NB4 (cell line): ENCODE data around the gene CRELD2.

ENCODE experiments used
- DNase-seq: peaks from one replicate; pipeline ENCODE4 v3.0.0; 2010; ENCODE audit warnings: low read depth
- H3K4me3 ChIP-seq: one replicate; pipeline ENCODE4 v1.5.1; 2011; ENCODE audit warnings: mild to moderate bottlenecking, low read depth, low read length, moderate library complexity
- MYC ChIP-seq: IDR thresholded peaks from 2 replicates; pipeline ENCODE4 v1.6.1; 2011; ENCODE audit warnings: low read depth, low read length
- POLR2A ChIP-seq: IDR thresholded peaks from 2 replicates; pipeline ENCODE4 v1.6.1; 2011; ENCODE audit warnings: mild to moderate bottlenecking; ENCODE audit not compliant: insufficient read length; ENCODE audit errors: extremely low read depth
- TF ChIP-seq, protein P1 (sequence below): IDR thresholded peaks from one replicate; pipeline ENCODE4 v1.5.1; 2012; ENCODE audit warnings: low read depth, low read length
- TF ChIP-seq, protein P2 (sequence below): IDR thresholded peaks from 2 replicates; pipeline ENCODE4 v1.6.1; 2011; ENCODE audit warnings: low read depth, low read length

The CRELD2 gene

DNA sequence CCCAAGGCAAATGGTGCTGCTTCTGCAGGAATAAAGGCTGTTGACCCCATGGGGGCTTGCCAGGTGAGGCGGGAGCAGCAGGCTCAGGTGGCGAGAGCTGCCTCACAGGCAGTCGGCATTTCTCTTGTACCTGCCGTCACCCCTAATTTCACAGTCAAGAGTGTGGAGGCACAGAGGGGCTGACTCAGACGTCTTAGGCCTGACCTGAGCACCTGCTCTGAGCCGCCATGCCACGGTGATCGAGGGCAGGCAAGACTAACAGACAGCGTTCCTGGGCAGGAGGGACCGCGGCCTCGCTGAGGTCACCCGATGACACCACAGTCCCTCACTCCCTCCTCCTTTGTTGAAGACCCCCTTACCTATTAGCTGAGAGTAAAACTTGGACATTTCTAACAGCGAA lies 5.4 kb upstream of the CRELD2 start:
- no peak overlapping the region for H3K4me3 ChIP-seq
- TF ChIP-seq, protein P1, sequence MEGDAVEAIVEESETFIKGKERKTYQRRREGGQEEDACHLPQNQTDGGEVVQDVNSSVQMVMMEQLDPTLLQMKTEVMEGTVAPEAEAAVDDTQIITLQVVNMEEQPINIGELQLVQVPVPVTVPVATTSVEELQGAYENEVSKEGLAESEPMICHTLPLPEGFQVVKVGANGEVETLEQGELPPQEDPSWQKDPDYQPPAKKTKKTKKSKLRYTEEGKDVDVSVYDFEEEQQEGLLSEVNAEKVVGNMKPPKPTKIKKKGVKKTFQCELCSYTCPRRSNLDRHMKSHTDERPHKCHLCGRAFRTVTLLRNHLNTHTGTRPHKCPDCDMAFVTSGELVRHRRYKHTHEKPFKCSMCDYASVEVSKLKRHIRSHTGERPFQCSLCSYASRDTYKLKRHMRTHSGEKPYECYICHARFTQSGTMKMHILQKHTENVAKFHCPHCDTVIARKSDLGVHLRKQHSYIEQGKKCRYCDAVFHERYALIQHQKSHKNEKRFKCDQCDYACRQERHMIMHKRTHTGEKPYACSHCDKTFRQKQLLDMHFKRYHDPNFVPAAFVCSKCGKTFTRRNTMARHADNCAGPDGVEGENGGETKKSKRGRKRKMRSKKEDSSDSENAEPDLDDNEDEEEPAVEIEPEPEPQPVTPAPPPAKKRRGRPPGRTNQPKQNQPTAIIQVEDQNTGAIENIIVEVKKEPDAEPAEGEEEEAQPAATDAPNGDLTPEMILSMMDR: no peak
- TF ChIP-seq POLR2A: no peak
- TF ChIP-seq MYC: no peak
- TF ChIP-seq, protein P2, sequence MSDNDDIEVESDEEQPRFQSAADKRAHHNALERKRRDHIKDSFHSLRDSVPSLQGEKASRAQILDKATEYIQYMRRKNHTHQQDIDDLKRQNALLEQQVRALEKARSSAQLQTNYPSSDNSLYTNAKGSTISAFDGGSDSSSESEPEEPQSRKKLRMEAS: no peak
- DNase-seq: no peak

DNA sequence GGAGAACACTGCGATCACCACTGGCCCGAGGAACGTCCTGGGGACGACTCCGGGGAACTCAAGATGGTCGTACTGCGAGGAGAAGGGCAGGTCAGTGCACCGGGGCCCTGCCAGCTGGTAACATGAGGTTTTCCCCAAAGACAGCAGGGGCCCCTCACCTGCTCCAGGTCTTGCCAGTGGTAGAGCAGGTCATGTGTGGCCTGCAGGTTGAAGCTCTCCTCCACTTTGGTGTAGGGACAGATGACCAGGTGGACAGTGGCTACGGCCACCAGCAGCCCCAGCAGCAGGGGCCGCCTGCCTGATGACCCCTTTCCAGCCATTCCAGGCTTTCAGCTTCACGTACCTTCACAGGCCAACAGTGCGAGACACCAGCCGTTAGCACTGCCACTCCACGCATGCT lies 5.0 kb upstream of the CRELD2 start:
- DNase-seq: no peak
- TF ChIP-seq, protein P2: no peak
- TF ChIP-seq MYC: no peak
- no peak for TF ChIP-seq POLR2A
- TF ChIP-seq, protein P1: no peak
- no peak overlapping the region for H3K4me3 ChIP-seq

DNA sequence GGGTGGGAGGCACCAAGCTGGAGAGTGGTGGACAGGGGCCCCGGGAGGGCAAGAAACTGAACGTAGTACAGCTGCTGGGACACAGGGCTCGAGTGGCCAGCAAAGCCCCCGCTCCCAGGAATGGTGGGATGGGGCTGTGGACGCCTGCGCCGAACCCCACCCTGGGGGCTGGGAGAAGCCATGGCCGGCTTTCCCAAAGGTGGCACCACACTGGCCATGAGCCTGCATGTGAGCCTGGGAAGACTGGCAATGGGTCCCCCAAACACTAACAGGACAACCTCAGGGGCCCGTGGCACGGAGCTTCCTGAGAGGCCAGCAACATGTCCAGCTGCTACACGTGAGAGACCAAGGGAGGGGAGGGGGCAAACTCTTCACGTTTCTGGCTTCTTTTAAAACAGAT lies 4.2 kb upstream of the CRELD2 start:
- H3K4me3 ChIP-seq: no peak overlapping the region
- TF ChIP-seq POLR2A: no peak
- TF ChIP-seq MYC: no peak
- TF ChIP-seq, protein P2: no peak
- TF ChIP-seq, protein P1: no peak
- DNase-seq: no peak

DNA sequence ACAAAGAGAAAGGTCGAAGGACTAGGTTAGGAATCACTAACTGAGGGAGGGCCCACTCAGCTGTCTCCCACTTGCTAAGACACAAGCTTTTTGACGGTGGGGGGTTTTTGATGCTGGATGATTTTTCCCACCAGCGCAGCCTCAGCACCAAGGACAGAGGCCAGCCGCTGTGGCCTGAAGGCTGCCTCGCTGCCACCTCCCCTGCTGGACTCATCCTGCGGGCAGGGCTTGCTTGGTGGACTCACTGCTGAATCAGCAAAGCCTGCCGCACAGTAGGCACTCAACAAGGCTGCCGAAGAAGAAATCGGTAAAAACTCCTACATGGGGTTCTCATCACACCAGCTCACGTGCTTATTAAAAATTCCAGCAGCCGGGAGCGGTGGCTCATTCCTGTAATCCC lies 2.8 kb upstream of the CRELD2 start:
- no peak overlapping the region for H3K4me3 ChIP-seq
- TF ChIP-seq MYC (no peak), POLR2A (no peak)
- TF ChIP-seq, protein P2: no peak
- TF ChIP-seq, protein P1: no peak
- no peak for DNase-seq

DNA sequence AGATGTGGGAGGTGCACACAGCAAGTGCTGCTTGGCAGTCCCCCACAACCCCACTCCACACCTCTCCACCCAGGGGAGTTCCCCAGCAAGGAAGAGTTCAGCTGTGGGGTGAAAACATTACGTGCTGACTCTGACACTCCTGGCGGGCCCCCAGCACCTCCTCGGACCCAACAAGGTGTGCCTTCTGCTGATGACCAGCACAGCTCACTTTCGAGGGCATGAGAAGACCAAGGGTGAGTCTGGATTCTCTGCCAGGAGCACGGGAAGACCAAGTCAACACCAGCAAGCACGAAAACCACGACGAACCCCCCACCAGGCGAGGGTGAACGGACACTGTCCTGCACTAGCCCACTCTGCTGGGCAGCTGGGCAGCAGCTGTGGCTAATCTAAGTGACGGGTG lies 1.6 kb upstream of the CRELD2 start:
- no peak for DNase-seq
- no peak overlapping the region for H3K4me3 ChIP-seq
- TF ChIP-seq, protein P2: no peak
- TF ChIP-seq, protein P1: no peak
- no peak for TF ChIP-seq POLR2A
- no peak for TF ChIP-seq MYC
